Measurements from ENCODE around the gene CRYZL1.

Gene CRYZL1

DNA sequence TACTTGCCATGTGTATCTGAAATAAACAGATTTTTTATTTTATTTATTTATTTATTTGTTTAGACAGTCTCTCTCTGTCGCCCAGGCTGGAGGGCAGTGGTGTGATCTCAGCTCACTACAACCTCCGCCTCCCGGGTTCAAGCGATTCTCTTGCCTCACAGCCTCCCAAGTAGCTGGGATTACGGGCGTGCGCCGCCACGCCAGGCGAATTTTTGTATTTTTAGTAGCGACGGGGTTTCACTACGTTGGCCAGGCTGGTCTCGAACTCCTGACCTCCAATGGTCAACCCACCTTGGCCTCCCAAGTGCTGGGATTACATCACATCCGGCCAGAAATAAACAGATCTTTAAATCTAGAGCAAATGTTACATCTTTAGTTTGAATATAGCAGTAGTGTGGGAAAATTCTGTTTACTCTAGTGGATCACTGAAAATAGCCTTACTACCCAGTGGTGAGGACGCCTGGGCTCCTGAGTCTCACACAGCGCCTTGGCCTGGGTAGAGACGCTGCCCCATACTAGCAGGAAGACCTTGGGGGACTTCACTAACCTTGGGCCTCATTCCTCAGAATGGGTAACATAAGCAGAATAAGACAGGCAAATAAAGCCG, 100.3 kb downstream of the CRYZL1 start:
- DNase-seq: no peak
- peaks cover 0 to 3% of the 10 kb centered on the region in 2 donors for H3K9me3 Mint-ChIP-seq
- H3K27me3 Mint-ChIP-seq: no peaks in the 10 kb centered on the region
- H3K4me1 Mint-ChIP-seq: peaks cover 13 to 35% of the 10 kb centered on the region in 2 donors
- H3K27ac Mint-ChIP-seq: peak overlapping the region; percentile 100
- H3K36me3 Mint-ChIP-seq: peaks cover 23 to 46% of the 10 kb centered on the region in 2 donors
- no peak for ATAC-seq (replicated peaks)
- peak overlapping the region; percentile 93 to 98 for H3K4me3 Mint-ChIP-seq

GRCh38 chr21:33540711-33541104, 100.8 kb downstream of the CRYZL1 start:
- Mint-ChIP-seq H3K9me3 (peaks cover 0 to 3% of the 10 kb centered on the region in 2 donors), H3K27me3 (no peaks in the 10 kb centered on the region), H3K4me3 (peak overlapping the region; percentile 93 to 98), H3K27ac (peak overlapping the region; percentile 86), H3K36me3 (peaks cover 22 to 43% of the 10 kb centered on the region in 2 donors), H3K4me1 (peaks cover 11 to 30% of the 10 kb centered on the region in 2 donors)
- DNase-seq (no peak), ATAC-seq (replicated peaks) (no peak)

- DNase-seq (no peak), ATAC-seq (replicated peaks) (no peak)
- Mint-ChIP-seq H3K36me3 (peaks cover 22 to 47% of the 10 kb centered on the region in 2 donors), H3K9me3 (peaks cover 0 to 3% of the 10 kb centered on the region in 2 donors), H3K27me3 (no peaks in the 10 kb centered on the region), H3K4me3 (no peak overlapping the region), H3K27ac (no peak overlapping the region), H3K4me1 (peaks cover 11 to 28% of the 10 kb centered on the region in 2 donors)
Measured at GRCh38 chr21:33539616-33540015, 101.9 kb downstream of the CRYZL1 start.

All from stimulated activated naive B cell treated with anti-CD40 and anti-IgM and Interleukin-4, amounts not matched to agents 10 μg/mL and 1 μg/mL and 100 μg/mL, for 72 hours (primary cell).